ELF-1 (cell line): ENCODE results near the gene ADCY7.
A peak's percentile ranks its signal among the peaks of the same experiment; 100 is the strongest.
"Not testable (repeated sequence)": the region's sequence is repeated elsewhere in the genome, so short reads cannot be mapped to it uniquely, and the experiment has no call there.

Experiments
- DNase-seq: peaks from one replicate; pipeline ENCODE4 v3.0.0-alpha.2; 2016; ENCODE audit warnings: low read depth, low spot score

ADCY7 gene

GRCh38 chr16:50266337-50267091 is at the start of gene ADCY7:
TSS of gene ADCY7 (plus strand) at chr16:50266551. CDS start at chr16:50288180, 21,629 bp downstream.
- peak; percentile 63 for DNase-seq

DNA sequence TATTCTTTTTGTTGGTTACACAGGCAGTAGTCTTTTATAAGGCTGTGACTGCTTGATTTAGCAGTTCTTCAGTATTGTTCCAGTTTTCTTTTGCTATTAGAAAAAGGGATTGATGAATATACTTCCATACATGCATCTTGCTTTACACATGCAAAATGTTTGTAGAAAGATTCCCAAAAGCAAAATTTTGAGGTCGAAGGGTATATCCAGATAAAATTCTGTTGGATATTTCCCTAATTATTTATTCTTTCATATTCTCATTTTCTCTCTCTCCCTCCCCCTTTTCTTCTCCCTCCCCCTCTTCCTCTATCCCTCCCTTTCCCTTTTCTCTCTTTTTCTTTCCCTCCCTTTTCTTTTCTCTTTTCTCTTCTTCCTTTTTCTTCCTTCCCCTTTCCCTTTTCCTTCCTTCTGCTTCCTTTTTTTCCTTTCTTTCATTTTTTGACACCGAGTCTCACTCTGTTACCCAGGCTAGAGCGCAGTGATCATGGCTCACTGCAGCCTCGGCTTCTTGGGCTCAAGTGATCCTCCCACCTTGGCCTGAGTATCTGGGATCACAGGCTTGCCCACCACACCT is 46.9 kb upstream of the ADCY7 start:
- DNase-seq: no peak

GRCh38 chr16:50224286-50224685 is 42.1 kb upstream of the ADCY7 start:
- no peak for DNase-seq

DNA sequence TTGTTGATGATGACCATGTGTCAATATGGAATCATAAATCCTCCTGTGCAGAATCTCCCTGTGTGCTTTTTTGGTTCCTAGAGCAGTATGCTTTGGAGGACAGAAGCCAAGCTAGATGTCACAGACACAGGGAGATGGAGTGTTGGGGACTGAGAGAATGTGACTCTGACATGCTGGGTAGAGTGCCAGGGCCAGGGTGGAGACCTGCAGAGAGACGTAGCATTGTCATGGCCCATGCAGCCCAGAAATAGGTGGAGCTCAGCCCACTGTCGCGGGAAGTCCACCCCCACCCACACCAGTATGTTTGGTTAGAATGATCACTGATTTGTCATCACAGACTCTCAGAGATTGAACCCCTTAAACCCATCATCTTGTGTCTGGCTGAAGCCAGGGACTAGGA is 39.2 kb upstream of the ADCY7 start:
- no peak for DNase-seq

GRCh38 chr16:50227665-50228064 is 38.7 kb upstream of the ADCY7 start:
- no peak for DNase-seq

- no peak for DNase-seq
Observed at GRCh38 chr16:50228364-50228868, 37.9 kb upstream of the ADCY7 start.

GRCh38 chr16:50229149-50229726 is 37.1 kb upstream of the ADCY7 start:
- no peak for DNase-seq

GRCh38 chr16:50234771-50235556 is 31.4 kb upstream of the ADCY7 start:
- no peak for DNase-seq

GRCh38 chr16:50235581-50235980 is 30.8 kb upstream of the ADCY7 start:
- peak; percentile 68 for DNase-seq

DNA sequence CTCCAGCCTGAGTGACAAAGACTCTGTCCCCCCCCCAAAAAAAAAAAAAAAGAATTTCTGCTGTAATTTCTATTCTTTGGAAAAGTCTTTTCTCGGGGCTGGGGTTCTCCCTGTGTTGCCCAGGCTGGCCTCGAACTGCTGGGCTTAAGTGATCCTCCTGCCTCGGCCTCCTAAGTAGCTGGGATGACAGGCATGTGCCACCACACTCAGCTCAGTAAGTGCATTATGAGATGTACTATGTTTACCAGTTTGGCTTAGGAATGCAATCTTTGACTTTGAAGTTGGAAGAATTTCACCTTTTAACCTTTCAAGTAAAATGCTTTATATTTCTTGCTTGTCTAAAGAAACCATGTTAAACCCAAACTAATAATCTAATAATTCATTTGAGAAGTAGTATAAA is 28.0 kb upstream of the ADCY7 start:
- DNase-seq: no peak

GRCh38 chr16:50238868-50239301 is 27.5 kb upstream of the ADCY7 start:
- DNase-seq: no peak

GRCh38 chr16:50243024-50243423 is 23.3 kb upstream of the ADCY7 start:
- not testable (repeated sequence) for DNase-seq

DNA sequence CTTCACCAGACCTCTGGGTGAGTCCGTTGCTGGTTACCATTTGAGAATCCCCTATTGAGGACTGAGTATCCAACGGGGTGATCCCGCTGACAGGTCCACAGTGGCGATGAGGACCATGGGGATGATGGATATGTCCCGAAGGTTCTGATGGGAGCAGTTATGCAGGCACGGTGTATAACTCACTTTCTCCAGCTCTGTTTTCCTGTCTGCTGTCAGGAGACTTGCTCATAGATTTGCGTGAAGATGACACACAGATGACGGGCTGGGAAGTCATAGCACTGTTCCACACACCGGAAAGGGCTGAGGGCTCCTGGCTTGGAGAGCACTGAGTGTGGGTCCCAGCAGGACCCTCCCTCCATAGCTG is 22.2 kb upstream of the ADCY7 start:
- no peak for DNase-seq

- peak; percentile 69 for DNase-seq
Observed at GRCh38 chr16:50244504-50245416, 21.6 kb upstream of the ADCY7 start.

DNA sequence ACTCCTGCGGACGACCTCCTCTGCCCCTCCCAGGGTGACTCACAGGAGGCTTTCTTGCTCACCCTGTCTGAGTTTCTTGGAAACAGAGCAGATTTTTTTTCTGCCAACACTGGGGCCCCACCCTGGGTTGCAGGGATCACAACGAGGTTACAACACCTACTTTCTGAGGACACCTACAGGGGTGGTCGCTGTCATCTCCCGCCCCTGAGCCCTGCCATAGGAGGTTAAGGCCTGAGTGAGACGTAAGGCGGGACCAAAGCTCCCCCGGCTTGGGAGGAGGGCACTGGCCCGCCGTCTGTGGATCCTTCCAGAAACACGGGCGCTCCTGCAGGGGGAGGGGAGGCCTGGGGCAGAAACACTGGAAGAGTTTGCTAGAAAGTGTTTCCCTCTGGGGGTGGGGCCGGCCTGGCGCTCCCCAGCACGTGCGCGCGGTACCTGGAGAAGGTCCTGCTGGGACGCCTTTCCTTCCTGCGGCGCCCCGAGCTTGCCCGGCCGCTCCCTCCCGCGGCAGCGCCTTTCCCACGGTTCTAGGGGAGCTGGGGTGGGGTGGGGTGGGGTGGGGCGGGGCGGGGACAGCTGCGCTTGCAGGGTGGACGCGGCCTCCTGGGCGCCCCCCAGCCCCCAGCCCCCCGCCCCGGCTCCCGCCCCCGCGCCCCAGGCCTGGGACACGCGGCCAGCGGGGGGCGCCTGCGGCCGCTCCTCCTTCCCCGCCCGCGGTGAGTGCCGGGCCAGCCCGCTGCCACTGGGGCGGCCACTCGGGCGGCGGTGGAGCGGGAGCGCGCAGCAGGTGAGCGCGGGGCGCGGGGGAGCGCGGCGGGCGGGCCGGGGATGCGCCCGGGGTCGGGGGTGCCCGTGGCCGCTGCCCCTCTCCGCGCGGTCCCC is 20.7 kb upstream of the ADCY7 start:
- peak; percentile 45 for DNase-seq

DNA sequence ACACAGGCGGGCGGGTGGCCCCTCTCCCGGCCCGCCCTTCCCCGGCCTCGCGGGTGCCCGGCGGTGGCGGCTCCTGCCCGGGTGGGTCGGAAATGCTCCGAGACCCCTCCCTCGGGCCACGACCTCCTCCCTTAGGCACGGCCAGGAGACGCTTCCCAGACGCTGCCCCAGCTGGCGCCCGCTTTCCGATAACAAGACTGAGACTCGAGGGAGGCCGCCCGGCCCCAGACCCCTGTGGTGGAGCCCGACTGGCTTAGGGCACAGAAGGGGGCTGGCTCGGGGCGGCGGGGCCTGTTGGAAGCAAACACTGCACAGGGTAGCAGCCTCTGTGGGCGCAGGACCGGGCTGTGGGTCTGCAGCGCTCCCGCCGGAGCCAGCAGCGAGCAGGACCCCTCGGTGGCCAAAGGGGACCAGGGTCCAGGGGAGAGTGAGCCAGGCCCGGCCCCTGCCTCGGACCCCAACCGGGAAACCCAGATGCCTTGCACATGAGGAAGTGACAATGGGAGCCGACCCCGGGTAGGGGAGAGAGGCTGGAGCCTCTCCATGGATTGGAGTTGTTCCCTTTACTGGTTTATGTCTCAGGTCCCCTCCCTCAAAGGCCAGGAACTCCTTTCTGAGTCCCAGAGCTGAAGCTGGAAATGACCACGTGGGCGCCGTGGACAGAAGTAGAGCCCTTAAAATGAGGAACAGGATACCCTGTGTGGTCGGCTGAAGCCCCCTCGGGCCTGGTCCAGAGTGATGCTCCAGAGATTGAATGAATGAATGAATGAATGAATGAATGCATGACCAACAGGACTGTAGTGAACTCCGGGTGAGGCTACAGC is 19.8 kb upstream of the ADCY7 start:
- peak; percentile 33 for DNase-seq

GRCh38 chr16:50247123-50247905 is 19.0 kb upstream of the ADCY7 start:
- no peak for DNase-seq

DNA sequence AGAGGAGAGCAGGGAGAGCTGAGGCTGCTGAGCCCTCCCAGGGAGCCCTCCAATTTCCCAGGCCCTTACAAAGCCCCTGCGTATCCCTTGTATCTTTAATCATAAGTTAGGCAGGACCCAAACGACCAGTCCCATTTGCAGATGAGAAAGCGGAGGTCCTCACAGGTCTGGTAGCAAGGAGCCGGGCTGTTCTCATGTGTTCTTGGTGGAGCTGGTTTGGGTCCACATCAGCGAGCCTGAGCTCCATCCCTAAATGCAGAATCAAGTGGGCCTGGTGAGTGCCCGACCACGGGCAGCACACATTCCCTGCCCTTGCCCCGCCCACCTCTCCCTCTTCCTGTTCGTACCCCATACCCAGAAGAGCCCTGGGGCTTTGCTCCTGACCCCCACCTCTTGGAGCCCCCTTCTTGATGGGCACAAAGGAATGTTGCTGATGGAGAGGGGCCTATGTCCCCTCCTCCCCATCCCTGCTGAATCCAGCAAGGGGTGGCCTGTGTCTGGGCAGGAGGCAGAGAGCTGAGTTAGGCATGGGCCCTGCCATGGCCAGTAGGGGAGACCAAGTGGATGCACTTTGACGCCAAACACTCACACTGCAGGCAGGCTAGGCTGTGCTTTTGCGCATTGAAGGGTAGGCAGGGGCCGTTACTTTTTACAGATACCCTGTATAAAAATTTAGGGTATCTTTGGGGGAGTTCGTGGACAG is 18.3 kb upstream of the ADCY7 start:
- no peak for DNase-seq
